Measurements from ENCODE around the gene HNRNPF.
A peak's percentile ranks its signal among the peaks of the same experiment; 100 is the strongest.

Gene HNRNPF

DNA sequence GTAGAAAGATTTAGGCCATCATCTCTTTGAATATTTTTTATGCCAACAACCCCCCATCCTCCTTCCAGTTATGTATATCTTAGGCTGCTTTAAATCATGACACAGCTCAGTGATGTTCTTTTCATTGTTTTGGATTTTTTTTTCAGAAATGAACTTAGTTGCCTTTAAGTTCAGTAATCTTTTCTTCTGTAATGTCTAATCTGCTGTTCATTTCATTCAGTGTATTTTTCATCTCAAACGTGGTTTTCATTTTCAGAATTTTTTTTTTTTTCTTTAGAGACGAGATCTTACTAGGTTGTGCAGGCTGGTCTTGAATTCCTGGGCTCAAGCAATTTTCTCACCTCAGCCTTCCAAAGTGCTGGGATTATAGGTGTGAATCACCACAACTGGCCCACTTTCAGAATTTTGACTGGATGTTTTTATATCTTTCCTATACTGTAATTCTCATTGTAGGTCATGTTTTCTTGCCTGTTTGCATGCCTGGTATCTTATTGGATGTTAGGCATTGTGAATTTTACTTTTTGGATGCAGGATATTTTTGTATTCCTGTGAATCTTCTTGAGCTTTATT is 36.0 kb upstream of the HNRNPF start:
- ChIA-PET CTCF (interaction anchor here (1.2 kb wide), 1 partner anchor 15 kb away, joined by 4 read pairs; no protein-coding TSS in a partner anchor), POLR2A (no interaction called here)
- DNase-seq (ENCODE audit: extremely low spot score), result no peak
- TF ChIP-seq, protein P1, sequence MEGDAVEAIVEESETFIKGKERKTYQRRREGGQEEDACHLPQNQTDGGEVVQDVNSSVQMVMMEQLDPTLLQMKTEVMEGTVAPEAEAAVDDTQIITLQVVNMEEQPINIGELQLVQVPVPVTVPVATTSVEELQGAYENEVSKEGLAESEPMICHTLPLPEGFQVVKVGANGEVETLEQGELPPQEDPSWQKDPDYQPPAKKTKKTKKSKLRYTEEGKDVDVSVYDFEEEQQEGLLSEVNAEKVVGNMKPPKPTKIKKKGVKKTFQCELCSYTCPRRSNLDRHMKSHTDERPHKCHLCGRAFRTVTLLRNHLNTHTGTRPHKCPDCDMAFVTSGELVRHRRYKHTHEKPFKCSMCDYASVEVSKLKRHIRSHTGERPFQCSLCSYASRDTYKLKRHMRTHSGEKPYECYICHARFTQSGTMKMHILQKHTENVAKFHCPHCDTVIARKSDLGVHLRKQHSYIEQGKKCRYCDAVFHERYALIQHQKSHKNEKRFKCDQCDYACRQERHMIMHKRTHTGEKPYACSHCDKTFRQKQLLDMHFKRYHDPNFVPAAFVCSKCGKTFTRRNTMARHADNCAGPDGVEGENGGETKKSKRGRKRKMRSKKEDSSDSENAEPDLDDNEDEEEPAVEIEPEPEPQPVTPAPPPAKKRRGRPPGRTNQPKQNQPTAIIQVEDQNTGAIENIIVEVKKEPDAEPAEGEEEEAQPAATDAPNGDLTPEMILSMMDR (IDR thresholded peaks at IDR 0.05; ENCODE audit: control extremely low read depth, extremely low read depth, low read depth, missing control alignments), result no peak

DNA sequence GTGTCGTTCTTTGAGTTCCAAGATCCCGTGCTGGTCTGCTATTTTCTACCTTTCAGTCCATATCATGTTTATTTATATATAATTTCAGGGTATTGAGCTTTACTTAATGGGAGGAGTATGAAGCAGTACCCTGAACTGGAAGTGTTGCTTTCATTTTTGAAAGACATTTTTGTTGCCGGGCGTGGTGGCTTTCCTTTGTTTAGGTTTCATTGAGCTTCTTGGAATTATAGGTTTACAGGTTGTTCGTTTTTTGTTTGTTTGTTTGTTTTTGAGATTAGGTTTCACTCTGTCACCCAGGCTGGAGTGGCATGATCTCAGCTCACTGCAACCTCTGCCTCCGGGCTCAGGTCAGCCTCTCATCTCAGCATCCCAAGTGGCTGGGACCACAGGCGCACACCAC is 35.3 kb upstream of the HNRNPF start:
- DNase-seq (ENCODE audit: extremely low spot score), result no peak
- ChIA-PET CTCF (interaction anchor here (1.2 to 1.9 kb wide), 2 partner anchors 14 to 16 kb away, joined by 4 read pairs; no protein-coding TSS in a partner anchor), POLR2A (no interaction called here)
- TF ChIP-seq, protein P1 (IDR thresholded peaks at IDR 0.05; ENCODE audit: control extremely low read depth, extremely low read depth, low read depth, missing control alignments), result no peak

DNA sequence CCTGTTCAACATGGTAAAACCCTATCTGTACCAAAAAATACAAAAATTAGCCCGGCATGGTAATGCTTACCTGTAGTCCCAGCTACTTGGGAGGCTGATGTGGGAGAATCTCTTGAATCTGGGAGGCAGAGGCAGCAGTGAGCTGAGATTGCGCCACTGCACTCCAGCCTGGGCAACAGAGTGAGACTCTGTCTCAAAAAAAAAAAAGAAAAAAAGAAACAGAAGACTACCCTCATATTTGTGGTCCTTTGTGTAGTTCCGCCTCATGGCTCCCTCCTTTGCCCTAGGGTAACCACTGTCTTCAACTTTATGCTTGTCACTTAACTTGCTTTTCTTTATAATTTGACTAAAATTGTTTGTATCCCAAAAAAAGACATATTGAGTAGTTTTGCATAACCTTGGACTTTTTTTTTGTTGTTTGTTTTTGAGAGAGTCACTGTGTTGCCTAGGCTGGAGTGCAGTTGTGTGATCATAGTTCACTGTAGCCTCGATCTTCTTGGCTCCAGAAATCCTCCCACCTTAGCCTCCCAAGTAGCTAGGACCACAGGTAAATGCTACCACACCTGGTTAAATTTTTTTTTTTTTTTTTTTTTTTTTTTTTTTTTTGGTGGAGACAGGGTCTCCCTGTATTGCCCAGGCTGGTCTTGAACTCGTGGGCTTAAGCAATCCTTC is 31.6 kb upstream of the HNRNPF start:
- CTCF ChIA-PET, result interaction anchor here (0.6 kb wide), 1 partner anchor 8 kb away, joined by 3 read pairs; no protein-coding TSS in a partner anchor
- POLR2A ChIA-PET, result no interaction called here
- no peak for DNase-seq (ENCODE audit: extremely low spot score)
- TF ChIP-seq, protein P1 (IDR thresholded peaks at IDR 0.05; ENCODE audit: control extremely low read depth, extremely low read depth, low read depth, missing control alignments), result no peak

DNA sequence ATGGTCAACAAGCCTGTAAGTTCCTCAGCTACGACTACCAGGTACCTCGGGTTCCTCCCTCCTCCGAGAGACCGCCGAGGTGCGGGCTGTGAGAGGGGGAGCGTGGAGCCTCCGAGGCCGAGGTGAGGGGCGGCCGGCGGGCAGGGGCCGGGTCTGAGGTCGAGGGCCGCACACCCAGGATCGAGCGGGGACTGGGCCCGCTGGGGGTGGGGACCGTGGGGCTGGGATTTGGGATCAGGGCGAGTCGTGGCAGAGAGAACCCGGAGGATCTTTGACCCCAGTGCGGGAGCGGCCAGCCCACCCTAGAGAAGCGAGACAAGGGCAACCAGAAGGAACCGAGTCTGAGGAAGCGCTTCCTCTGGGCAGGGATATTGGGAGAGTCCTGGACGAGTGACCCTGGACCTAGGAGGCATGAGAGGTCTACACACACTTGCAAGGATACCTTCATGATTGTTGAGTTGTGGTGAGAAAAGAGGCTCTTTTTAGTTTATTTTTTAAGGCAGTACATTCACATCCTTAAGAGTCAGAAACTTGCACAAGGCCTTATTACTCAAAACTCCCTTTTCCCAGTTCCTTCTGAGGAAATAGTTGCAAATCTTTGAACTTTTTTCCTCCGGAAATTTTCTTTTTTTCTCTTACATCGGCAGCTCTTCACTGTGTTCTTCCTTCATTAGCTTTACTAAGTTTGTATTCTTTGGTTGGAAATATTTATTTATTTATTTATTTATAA is 28.3 kb upstream of the HNRNPF start:
- ChIA-PET POLR2A (interaction anchor here (0.5 kb wide), 1 partner anchor 46 kb away, joined by 5 read pairs; no protein-coding TSS in a partner anchor), CTCF (interaction anchor here (1.0 to 1.7 kb wide), 6 partner anchors 12 to 30 kb away, joined by 3 to 4 read pairs (median 4); no protein-coding TSS in a partner anchor)
- TF ChIP-seq, protein P1 (IDR thresholded peaks at IDR 0.05; ENCODE audit: control extremely low read depth, extremely low read depth, low read depth, missing control alignments), result no peak
- DNase-seq (ENCODE audit: extremely low spot score), result no peak

DNA sequence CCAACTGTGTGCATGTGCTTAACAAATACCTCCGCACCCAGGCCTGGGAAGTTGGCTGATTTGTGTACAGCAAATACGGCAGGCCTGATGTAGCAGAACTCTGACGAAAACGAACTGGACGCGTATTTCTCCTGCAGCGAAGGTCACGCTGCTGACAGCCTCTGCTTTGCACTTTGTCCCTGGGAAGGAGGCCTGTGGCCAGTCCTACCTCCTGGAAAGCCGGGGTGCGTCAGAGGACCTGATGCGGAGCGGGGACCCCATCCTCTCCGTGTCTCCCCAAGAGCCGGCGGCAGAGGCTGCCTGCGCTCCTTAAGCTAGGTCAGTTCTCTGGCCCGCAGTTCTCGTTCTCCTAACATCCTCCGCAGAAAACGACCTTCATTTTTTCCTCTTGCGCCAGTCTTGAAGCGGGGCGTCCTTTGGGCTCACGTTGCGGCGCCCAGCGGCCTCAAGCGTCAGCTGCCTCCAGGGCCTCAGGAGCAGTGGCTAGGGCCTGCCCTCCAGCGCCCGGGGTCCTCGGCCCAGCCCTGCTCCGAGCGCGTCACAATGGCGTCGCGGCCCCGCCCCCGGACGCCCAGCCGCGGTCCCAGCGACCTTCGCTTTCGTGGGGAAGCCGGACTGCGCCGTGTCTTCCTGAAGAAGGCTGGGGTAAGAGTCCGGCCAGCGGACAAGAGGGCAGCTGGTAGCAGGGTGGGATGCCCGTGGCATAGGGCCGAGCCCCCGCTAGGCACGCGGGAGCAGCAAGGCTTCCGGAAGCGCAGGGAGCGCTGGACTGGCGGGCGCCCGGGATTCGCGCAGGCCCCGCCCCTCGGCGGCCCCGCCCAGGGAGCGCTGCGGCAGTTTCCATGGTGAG is 27.5 kb upstream of the HNRNPF start, which contains the start of gene ZNF487:
TSS of gene ZNF487 (plus strand) at position 821 of the 850 bp plus-strand sequence. CDS start 38,703 bp downstream, outside the sequence.
- TF ChIP-seq, protein P1 (IDR thresholded peaks at IDR 0.05; ENCODE audit: control extremely low read depth, extremely low read depth, low read depth, missing control alignments), result peak; percentile 36
- peak; percentile 95 for DNase-seq (ENCODE audit: extremely low spot score)
- CTCF ChIA-PET, result interaction anchor here (1.0 to 1.7 kb wide), 5 partner anchors 13 to 29 kb away, joined by 3 to 4 read pairs (median 4); no protein-coding TSS in a partner anchor
- POLR2A ChIA-PET, result interaction anchor here (0.5 to 0.9 kb wide), 2 partner anchors 29 to 46 kb away, joined by 5 to 6 read pairs; no protein-coding TSS in a partner anchor
